Panc1 (cell line): ENCODE measurements around the gene DEFB110. TPM values are rescaled to one million over a fixed set of nuclear protein-coding genes. Genes with fewer than 3 reads are reported as not detected.

ENCODE experiments used
- ATAC-seq: fragments of 200-7000 bp; cut with Tn5 transposase; 2 replicates; pipeline ENCODE4 v1.9.1; 2020; ENCODE audit warnings: mild to moderate bottlenecking, moderate library complexity
- BruUV-seq: library from RNA; stranded (reverse); fragments of 400-500 nt; replicated peaks from 2 replicates; lab custom pipeline; 2021; lab: Mats Ljungman, UMichigan
- CTCF ChIA-PET: fragments of 300-600 bp; sonication (Branson Sonifier 250); formaldehyde crosslinking; loops from one replicate; lab custom pipeline; 2022; ENCODE audit warnings: antibody characterized with exemption; lab: Charles Lee
- POLR2A ChIA-PET: fragments of 300-600 bp; sonication (Branson Sonifier 250); formaldehyde crosslinking; loops from one replicate; lab custom pipeline; 2022; ENCODE audit warnings: antibody characterized with exemption; lab: Charles Lee
- DNase-seq: peaks from one replicate; pipeline ENCODE4 v3.0.0-alpha.2; 2010; ENCODE audit warnings: low read depth, low spot score
- H3K27ac ChIP-seq: 2 replicates; pipeline ENCODE4 v1.5.1; 2011; ENCODE audit warnings: mild to moderate bottlenecking, low read length, inconsistent platforms
- H3K27me3 ChIP-seq: fragments of 200-500 bp; sonication (Bioruptor generic); 2 replicates; pipeline ENCODE4 v1.6.0; 2014; ENCODE audit warnings: low read length, inconsistent platforms; ENCODE audit not compliant: control insufficient read depth, insufficient read depth
- H3K36me3 ChIP-seq: fragments of 200-500 bp; sonication (Bioruptor generic); 2 replicates; pipeline ENCODE4 v1.5.1; 2014; ENCODE audit warnings: inconsistent platforms, mild to moderate bottlenecking, low read length, moderate library complexity; ENCODE audit not compliant: control insufficient read depth, insufficient read depth
- H3K4me1 ChIP-seq: 2 replicates; pipeline ENCODE4 v1.5.1; 2011; ENCODE audit warnings: inconsistent platforms, mild to moderate bottlenecking, low read length, moderate library complexity; ENCODE audit not compliant: control insufficient read depth, insufficient read depth
- H3K4me3 ChIP-seq, 2 experiments: 2 replicates each; pipeline ENCODE4 v1.5.1; 2011 to 2012; ENCODE audit warnings: low read depth in 2 of 2, low read length in 2 of 2, mild to moderate bottlenecking in 2 of 2, inconsistent platforms in 1 of 2, moderate library complexity in 1 of 2
- H3K9me3 ChIP-seq: fragments of 200-500 bp; sonication (Bioruptor generic); 2 replicates; pipeline ENCODE4 v1.5.1; 2014; ENCODE audit warnings: low read depth, mild to moderate bottlenecking, inconsistent platforms, low read length, moderate library complexity; ENCODE audit not compliant: control insufficient read depth, insufficient read depth
- POLR2AphosphoS5 ChIP-seq: IDR thresholded peaks from 2 replicates; pipeline ENCODE4 v1.6.1; 2012; ENCODE audit warnings: mild to moderate bottlenecking, low read depth, low read length, moderate library complexity
- SIN3A ChIP-seq: IDR thresholded peaks from 2 replicates; pipeline ENCODE4 v1.6.1; 2012; ENCODE audit warnings: low read depth, mild to moderate bottlenecking, low read length, moderate library complexity, borderline replicate concordance; ENCODE audit not compliant: insufficient read depth
- TCF7L2 ChIP-seq: IDR thresholded peaks from 2 replicates; pipeline ENCODE4 v1.6.1; 2011; ENCODE audit warnings: mild to moderate bottlenecking, low read depth, low read length, inconsistent platforms
- in situ Hi-C: cut with HindIII; loops from 2 replicates; pipeline ENCODE4 v1.10.0; 2016; ENCODE audit warnings: low sequenced_read_pairs, low pct_unique_long_range_greater_than_20kb
- intact Hi-C: fragments of 100-400 bp; cut with micrococcal nuclease; formaldehyde crosslinking; loops from one replicate; pipeline ENCODE4 v1.10.0; 2022; ENCODE audit not compliant: unreplicated experiment
- total RNA-seq: library from RNA; stranded (reverse); gene quantifications from one replicate; pipeline ENCODE4 v1.2.1, GENCODE V29; 2021; ENCODE audit not compliant: unreplicated experiment
- TF ChIP-seq, protein P1 (sequence below): fragments of 450-650 bp; IDR thresholded peaks from 2 replicates; pipeline ENCODE4 v1.5.1; 2017; ENCODE audit warnings: mild to moderate bottlenecking
- TF ChIP-seq, protein P2 (sequence below), 2 experiments: IDR thresholded peaks; 2 replicates each; pipeline ENCODE4 v1.6.1; 2011 to 2012; ENCODE audit warnings: low read depth in 2 of 2, control low read depth in 1 of 2, low read length in 1 of 2, mild to moderate bottlenecking in 1 of 2, moderate library complexity in 1 of 2; ENCODE audit not compliant: insufficient read depth in 1 of 2

Gene DEFB110
- total RNA-seq, 1 experiment from 2014 or later = not detected

DNA sequence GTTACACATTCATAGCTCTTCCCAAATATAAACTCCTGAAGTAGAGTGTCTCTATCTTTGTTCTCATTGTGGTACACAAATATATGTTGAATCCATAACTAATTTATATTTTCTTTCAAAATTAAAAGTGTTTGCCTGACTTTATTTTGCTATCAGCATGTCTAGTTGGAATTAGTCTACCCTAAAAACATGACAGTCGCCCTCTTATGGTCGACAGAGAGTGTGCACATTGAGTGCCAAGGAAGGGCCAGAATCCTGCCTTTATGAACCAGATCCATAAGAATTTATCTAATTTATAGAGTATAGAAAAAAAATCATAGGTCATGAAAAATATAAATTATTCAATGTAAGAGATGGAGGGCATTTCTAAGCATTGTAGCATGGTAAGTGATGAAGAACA lies 40.3 kb upstream of the DEFB110 start:
- Histone ChIP-seq H3K9me3 (no peaks in the 10 kb centered on the region), H3K27me3 (no peaks in the 10 kb centered on the region), H3K4me1 (no peaks in the 10 kb centered on the region), H3K36me3 (no peaks in the 10 kb centered on the region), H3K4me3 (no peak overlapping the region), H3K27ac (no peak overlapping the region)
- DNase-seq (no peak), ATAC-seq (no peak)
- POLR2A ChIA-PET = no interaction called here
- CTCF ChIA-PET = no interaction called here
- no TSS peak for BruUV-seq
- intact Hi-C loops = no loop called here
- in situ Hi-C loops = no loop called here
- TF ChIP-seq POLR2AphosphoS5 = no peak
- TF ChIP-seq, protein P1, sequence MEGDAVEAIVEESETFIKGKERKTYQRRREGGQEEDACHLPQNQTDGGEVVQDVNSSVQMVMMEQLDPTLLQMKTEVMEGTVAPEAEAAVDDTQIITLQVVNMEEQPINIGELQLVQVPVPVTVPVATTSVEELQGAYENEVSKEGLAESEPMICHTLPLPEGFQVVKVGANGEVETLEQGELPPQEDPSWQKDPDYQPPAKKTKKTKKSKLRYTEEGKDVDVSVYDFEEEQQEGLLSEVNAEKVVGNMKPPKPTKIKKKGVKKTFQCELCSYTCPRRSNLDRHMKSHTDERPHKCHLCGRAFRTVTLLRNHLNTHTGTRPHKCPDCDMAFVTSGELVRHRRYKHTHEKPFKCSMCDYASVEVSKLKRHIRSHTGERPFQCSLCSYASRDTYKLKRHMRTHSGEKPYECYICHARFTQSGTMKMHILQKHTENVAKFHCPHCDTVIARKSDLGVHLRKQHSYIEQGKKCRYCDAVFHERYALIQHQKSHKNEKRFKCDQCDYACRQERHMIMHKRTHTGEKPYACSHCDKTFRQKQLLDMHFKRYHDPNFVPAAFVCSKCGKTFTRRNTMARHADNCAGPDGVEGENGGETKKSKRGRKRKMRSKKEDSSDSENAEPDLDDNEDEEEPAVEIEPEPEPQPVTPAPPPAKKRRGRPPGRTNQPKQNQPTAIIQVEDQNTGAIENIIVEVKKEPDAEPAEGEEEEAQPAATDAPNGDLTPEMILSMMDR = no peak; the same call in 1 of the 2 replicates

DNA sequence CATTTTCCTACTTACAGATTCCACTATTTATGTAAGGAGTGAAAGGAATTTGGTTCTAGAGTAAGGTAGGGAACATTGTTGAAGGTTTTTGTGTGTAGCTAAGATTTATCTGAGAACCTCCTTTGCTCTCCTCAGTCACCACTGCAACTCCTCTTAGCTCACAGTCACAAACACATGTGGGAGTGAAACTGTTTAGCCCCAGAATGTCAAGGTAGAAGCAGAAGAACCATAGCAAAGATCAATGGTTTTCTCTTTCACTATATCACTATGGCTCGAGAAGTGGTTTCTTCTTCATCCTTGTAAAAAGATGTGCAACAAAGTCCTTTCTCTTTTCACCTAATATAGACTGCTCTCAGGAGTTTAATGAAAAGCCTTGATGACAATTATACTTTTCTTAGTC lies 34.4 kb upstream of the DEFB110 start:
- ChIA-PET CTCF (no interaction called here), POLR2A (no interaction called here)
- BruUV-seq = no TSS peak
- intact Hi-C loops (no loop called here), in situ Hi-C loops (no loop called here)
- DNase-seq = no peak
- Histone ChIP-seq H3K9me3 (no peaks in the 10 kb centered on the region), H3K27ac (no peak overlapping the region), H3K27me3 (no peaks in the 10 kb centered on the region), H3K4me1 (no peaks in the 10 kb centered on the region), H3K36me3 (no peaks in the 10 kb centered on the region), H3K4me3 (no peak overlapping the region)
- no peak for ATAC-seq
- TF ChIP-seq SIN3A (no peak), POLR2AphosphoS5 (no peak), TCF7L2 (no peak)
- TF ChIP-seq, protein P1 = no peak

DNA sequence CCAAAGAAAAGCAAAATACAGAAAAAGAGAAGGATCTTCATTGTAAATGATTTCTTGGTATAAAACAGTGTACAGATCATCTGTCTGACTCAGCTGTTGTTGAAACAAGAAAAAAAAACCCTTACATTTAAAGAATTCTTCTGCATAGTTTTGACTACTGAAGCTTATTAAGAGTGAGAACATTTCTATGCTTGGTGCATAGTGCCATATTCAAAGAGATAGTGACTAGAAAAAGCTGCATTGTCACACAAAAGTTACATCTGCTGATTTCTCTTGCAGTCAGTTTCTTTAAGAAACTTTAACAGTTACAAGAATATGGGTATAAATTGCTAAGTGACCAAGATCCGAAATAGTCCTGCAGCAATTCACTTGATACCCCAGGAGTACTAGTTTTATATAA lies 28.0 kb upstream of the DEFB110 start, which contains the start of gene DEFB112:
Gene DEFB112, minus strand, starts transcription at position 101 of the 400 bp plus-strand sequence. Its CDS starts 60 bp downstream, at position 41.
- ATAC-seq = no peak
- no TSS peak for BruUV-seq
- TF ChIP-seq POLR2AphosphoS5 = no peak
- TF ChIP-seq TCF7L2 = no peak
- no peak for TF ChIP-seq SIN3A
- TF ChIP-seq, protein P2, sequence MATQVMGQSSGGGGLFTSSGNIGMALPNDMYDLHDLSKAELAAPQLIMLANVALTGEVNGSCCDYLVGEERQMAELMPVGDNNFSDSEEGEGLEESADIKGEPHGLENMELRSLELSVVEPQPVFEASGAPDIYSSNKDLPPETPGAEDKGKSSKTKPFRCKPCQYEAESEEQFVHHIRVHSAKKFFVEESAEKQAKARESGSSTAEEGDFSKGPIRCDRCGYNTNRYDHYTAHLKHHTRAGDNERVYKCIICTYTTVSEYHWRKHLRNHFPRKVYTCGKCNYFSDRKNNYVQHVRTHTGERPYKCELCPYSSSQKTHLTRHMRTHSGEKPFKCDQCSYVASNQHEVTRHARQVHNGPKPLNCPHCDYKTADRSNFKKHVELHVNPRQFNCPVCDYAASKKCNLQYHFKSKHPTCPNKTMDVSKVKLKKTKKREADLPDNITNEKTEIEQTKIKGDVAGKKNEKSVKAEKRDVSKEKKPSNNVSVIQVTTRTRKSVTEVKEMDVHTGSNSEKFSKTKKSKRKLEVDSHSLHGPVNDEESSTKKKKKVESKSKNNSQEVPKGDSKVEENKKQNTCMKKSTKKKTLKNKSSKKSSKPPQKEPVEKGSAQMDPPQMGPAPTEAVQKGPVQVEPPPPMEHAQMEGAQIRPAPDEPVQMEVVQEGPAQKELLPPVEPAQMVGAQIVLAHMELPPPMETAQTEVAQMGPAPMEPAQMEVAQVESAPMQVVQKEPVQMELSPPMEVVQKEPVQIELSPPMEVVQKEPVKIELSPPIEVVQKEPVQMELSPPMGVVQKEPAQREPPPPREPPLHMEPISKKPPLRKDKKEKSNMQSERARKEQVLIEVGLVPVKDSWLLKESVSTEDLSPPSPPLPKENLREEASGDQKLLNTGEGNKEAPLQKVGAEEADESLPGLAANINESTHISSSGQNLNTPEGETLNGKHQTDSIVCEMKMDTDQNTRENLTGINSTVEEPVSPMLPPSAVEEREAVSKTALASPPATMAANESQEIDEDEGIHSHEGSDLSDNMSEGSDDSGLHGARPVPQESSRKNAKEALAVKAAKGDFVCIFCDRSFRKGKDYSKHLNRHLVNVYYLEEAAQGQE (IDR thresholded peaks at IDR 0.05; ENCODE audit: insufficient read depth in 1 of 2, low read depth in 2 of 2, low read length in 1 of 2) = no peak
- TF ChIP-seq, protein P1 = no peak
- ChIA-PET POLR2A (no interaction called here), CTCF (no interaction called here)
- intact Hi-C loops (no loop called here), in situ Hi-C loops (no loop called here)
- H3K27me3 ChIP-seq = no peaks in the 10 kb centered on the region
- no peaks in the 10 kb centered on the region for H3K36me3 ChIP-seq
- no peak within 1 kb of the TSS for H3K27ac ChIP-seq
- DNase-seq = no peak
- no peaks in the 10 kb centered on the region for H3K4me1 ChIP-seq
- H3K4me3 ChIP-seq = no peak within 1 kb of the TSS
- no peaks in the 10 kb centered on the region for H3K9me3 ChIP-seq
